Fibroblast of the aortic adventitia (primary cell): ENCODE data around the gene C4BPB. TPM values are rescaled to one million over a fixed set of nuclear protein-coding genes. Genes with fewer than 3 reads are reported as not detected.
"Not testable (repeated sequence)": the region's sequence is repeated elsewhere in the genome, so short reads cannot be mapped to it uniquely, and the experiment has no call there.

ENCODE experiments used
- DNase-seq: peaks from one replicate; pipeline ENCODE4 v3.0.0-alpha.2; 2010; ENCODE audit warnings: low read depth
- H3K4me3 ChIP-seq: 2 replicates; pipeline ENCODE4 v1.5.1; 2011; ENCODE audit warnings: low read depth, mild to moderate bottlenecking, control low read depth, low read length, moderate library complexity
- total RNA-seq: library from RNA; depleted of rRNA; stranded (reverse); fragments of >200 nt; gene quantifications from 2 replicates; pipeline ENCODE4 v1.2.3, GENCODE V29; 2012; ENCODE audit warnings: low replicate concordance
- TF ChIP-seq, protein P1 (sequence below): IDR thresholded peaks from 2 replicates; pipeline ENCODE4 v1.5.1; 2011; ENCODE audit warnings: mild to moderate bottlenecking, low read length, control low read depth, inconsistent platforms; ENCODE audit not compliant: insufficient read depth

C4BPB gene
- not detected in 2 replicates for total RNA-seq

- DNase-seq: no peak
- H3K4me3 ChIP-seq: no peak within 1 kb of the TSS
- TF ChIP-seq, protein P1, sequence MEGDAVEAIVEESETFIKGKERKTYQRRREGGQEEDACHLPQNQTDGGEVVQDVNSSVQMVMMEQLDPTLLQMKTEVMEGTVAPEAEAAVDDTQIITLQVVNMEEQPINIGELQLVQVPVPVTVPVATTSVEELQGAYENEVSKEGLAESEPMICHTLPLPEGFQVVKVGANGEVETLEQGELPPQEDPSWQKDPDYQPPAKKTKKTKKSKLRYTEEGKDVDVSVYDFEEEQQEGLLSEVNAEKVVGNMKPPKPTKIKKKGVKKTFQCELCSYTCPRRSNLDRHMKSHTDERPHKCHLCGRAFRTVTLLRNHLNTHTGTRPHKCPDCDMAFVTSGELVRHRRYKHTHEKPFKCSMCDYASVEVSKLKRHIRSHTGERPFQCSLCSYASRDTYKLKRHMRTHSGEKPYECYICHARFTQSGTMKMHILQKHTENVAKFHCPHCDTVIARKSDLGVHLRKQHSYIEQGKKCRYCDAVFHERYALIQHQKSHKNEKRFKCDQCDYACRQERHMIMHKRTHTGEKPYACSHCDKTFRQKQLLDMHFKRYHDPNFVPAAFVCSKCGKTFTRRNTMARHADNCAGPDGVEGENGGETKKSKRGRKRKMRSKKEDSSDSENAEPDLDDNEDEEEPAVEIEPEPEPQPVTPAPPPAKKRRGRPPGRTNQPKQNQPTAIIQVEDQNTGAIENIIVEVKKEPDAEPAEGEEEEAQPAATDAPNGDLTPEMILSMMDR: no peak
Observed at GRCh38 chr1:207088701-207089626, at the start of gene C4BPB. Gene C4BPB (plus strand): TSS chr1:207088860. CDS start chr1:207089532, 672 bp downstream.

GRCh38 chr1:207039380-207040180 is 49.1 kb upstream of the C4BPB start:
- TF ChIP-seq, protein P1: no peak
- DNase-seq: no peak

GRCh38 chr1:207040181-207040533 is 48.5 kb upstream of the C4BPB start:
- no peak overlapping the region for H3K4me3 ChIP-seq
- no peak for DNase-seq
- TF ChIP-seq, protein P1: no peak

More at GRCh38 chr1:207039380-207040180, 49.1 kb upstream of the C4BPB start:
- no peak overlapping the region for H3K4me3 ChIP-seq

GRCh38 chr1:207041397-207041796 is 47.3 kb upstream of the C4BPB start:
- not testable (repeated sequence) for DNase-seq

DNA sequence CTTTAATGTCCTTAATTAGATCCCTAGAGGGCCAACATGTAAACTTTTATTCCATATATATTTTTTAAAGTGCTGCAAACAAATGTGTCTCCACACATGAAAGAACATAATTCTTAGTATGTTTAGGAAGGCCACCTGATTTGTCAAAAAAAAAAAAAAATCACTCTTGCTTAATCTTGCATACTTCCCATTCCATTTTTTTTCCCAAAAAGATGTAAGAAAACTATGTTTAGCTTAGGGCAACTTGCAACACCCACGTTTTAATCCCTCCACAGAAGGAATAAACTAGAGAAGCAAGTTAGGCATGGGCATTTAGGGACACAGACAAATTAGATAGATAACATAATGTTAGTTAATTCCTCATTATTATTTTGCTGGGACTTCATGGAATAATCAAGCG is 43.2 kb upstream of the C4BPB start:
- TF ChIP-seq, protein P1: no peak
- peak; percentile 32 for DNase-seq
- H3K4me3 ChIP-seq: no peak overlapping the region

More at GRCh38 chr1:207041397-207041796, 47.3 kb upstream of the C4BPB start:
- not testable (repeated sequence) for H3K4me3 ChIP-seq

GRCh38 chr1:207047505-207047904 is 41.2 kb upstream of the C4BPB start:
- TF ChIP-seq, protein P1: no peak
- H3K4me3 ChIP-seq: no peak overlapping the region
- DNase-seq: no peak

GRCh38 chr1:207048041-207048440 is 40.6 kb upstream of the C4BPB start:
- H3K4me3 ChIP-seq: no peak overlapping the region
- no peak for DNase-seq
- TF ChIP-seq, protein P1: no peak
